ENCODE measurements around the gene PRDM16. TPM values are rescaled to one million over a fixed set of nuclear protein-coding genes. Genes with fewer than 3 reads are reported as not detected.

PRDM16 gene
- total RNA-seq, 1 donor from 2014 or later: 0.43 TPM

GRCh38 chr1:3451994-3452865 is 383.2 kb downstream of the PRDM16 start:
- Histone ChIP-seq H3K27me3 (ENCODE audit: insufficient read depth, low read length) (peaks cover 23% of the 10 kb centered on the region), H3K4me2 (ENCODE audit: low read length) (no peak overlapping the region), H3K79me2 (ENCODE audit: insufficient read depth, low read length) (no peaks in the 10 kb centered on the region), H4K20me1 (ENCODE audit: insufficient read depth, low read length) (no peaks in the 10 kb centered on the region), H3K9ac (ENCODE audit: low read length) (no peak overlapping the region), H3K4me1 (ENCODE audit: insufficient read depth, low read length) (peaks cover 3% of the 10 kb centered on the region), H3K36me3 (ENCODE audit: insufficient read depth, low read length) (no peaks in the 10 kb centered on the region), H3K4me3 (ENCODE audit: insufficient read depth, low read depth, low read length) (no peak overlapping the region), H3K9me3 (ENCODE audit: insufficient read depth, low read depth, low read length) (peaks cover 4% of the 10 kb centered on the region), H2AFZ (ENCODE audit: low read depth, low read length) (no peak overlapping the region), H3K27ac (ENCODE audit: low read depth, low read length) (no peak overlapping the region)
- no peaks in the 10 kb centered on the region for H3K9me3 Mint-ChIP-seq (ENCODE audit: unreplicated experiment)
- no peaks in the 10 kb centered on the region for H3K4me1 Mint-ChIP-seq (ENCODE audit: low read depth, unreplicated experiment)
- peaks cover 22% of the 10 kb centered on the region for H3K27me3 Mint-ChIP-seq (ENCODE audit: low read depth, unreplicated experiment)
- peaks cover under 1% of the 10 kb centered on the region for H3K36me3 Mint-ChIP-seq (ENCODE audit: low read depth, unreplicated experiment)
- no peak overlapping the region for H3K4me3 Mint-ChIP-seq (ENCODE audit: unreplicated experiment)
- no peak overlapping the region for H3K27ac Mint-ChIP-seq (ENCODE audit: unreplicated experiment)
- TF ChIP-seq EZH2 (IDR thresholded peaks at IDR 0.05; ENCODE audit: insufficient read depth, low read length): no peak
- no peak for FAIRE-seq
- no peak for DNase-seq (ENCODE audit: low read depth)

- TF ChIP-seq EZH2 (IDR thresholded peaks at IDR 0.05; ENCODE audit: insufficient read depth, low read length): no peak
- TF ChIP-seq, protein P1, sequence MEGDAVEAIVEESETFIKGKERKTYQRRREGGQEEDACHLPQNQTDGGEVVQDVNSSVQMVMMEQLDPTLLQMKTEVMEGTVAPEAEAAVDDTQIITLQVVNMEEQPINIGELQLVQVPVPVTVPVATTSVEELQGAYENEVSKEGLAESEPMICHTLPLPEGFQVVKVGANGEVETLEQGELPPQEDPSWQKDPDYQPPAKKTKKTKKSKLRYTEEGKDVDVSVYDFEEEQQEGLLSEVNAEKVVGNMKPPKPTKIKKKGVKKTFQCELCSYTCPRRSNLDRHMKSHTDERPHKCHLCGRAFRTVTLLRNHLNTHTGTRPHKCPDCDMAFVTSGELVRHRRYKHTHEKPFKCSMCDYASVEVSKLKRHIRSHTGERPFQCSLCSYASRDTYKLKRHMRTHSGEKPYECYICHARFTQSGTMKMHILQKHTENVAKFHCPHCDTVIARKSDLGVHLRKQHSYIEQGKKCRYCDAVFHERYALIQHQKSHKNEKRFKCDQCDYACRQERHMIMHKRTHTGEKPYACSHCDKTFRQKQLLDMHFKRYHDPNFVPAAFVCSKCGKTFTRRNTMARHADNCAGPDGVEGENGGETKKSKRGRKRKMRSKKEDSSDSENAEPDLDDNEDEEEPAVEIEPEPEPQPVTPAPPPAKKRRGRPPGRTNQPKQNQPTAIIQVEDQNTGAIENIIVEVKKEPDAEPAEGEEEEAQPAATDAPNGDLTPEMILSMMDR (IDR thresholded peaks at IDR 0.05; ENCODE audit: insufficient read depth, low read depth, low read length): no peak
Measured at GRCh38 chr1:3452866-3453175, 383.8 kb downstream of the PRDM16 start.

GRCh38 chr1:3453203-3453761 is 384.3 kb downstream of the PRDM16 start:
- FAIRE-seq: no peak

More at GRCh38 chr1:3452866-3453175, 383.8 kb downstream of the PRDM16 start:
- Histone ChIP-seq H2AFZ (ENCODE audit: low read depth, low read length) (no peak overlapping the region), H3K4me3 (ENCODE audit: insufficient read depth, low read depth, low read length) (no peak overlapping the region), H3K27me3 (ENCODE audit: insufficient read depth, low read length) (peaks cover 23% of the 10 kb centered on the region), H3K79me2 (ENCODE audit: insufficient read depth, low read length) (no peaks in the 10 kb centered on the region), H3K9ac (ENCODE audit: low read length) (no peak overlapping the region), H3K9me3 (ENCODE audit: insufficient read depth, low read depth, low read length) (no peaks in the 10 kb centered on the region), H3K36me3 (ENCODE audit: insufficient read depth, low read length) (no peaks in the 10 kb centered on the region), H3K4me1 (ENCODE audit: insufficient read depth, low read length) (peaks cover 3% of the 10 kb centered on the region), H3K27ac (ENCODE audit: low read depth, low read length) (no peak overlapping the region), H4K20me1 (ENCODE audit: insufficient read depth, low read length) (no peaks in the 10 kb centered on the region), H3K4me2 (ENCODE audit: low read length) (no peak overlapping the region)
- Mint-ChIP-seq H3K27me3 (ENCODE audit: low read depth, unreplicated experiment) (peaks cover 22% of the 10 kb centered on the region), H3K36me3 (ENCODE audit: low read depth, unreplicated experiment) (peaks cover 2% of the 10 kb centered on the region), H3K4me1 (ENCODE audit: low read depth, unreplicated experiment) (no peaks in the 10 kb centered on the region), H3K27ac (ENCODE audit: unreplicated experiment) (no peak overlapping the region), H3K9me3 (ENCODE audit: unreplicated experiment) (no peaks in the 10 kb centered on the region), H3K4me3 (ENCODE audit: unreplicated experiment) (no peak overlapping the region)
- no peak for DNase-seq (ENCODE audit: low read depth)
- FAIRE-seq: no peak

More at GRCh38 chr1:3453203-3453761, 384.3 kb downstream of the PRDM16 start:
- Mint-ChIP-seq H3K4me1 (ENCODE audit: low read depth, unreplicated experiment) (peaks cover 1% of the 10 kb centered on the region), H3K27ac (ENCODE audit: unreplicated experiment) (no peak overlapping the region), H3K36me3 (ENCODE audit: low read depth, unreplicated experiment) (peaks cover 2% of the 10 kb centered on the region), H3K9me3 (ENCODE audit: unreplicated experiment) (no peaks in the 10 kb centered on the region), H3K4me3 (ENCODE audit: unreplicated experiment) (no peak overlapping the region), H3K27me3 (ENCODE audit: low read depth, unreplicated experiment) (peaks cover 22% of the 10 kb centered on the region)
- Histone ChIP-seq H3K4me1 (ENCODE audit: insufficient read depth, low read length) (peaks cover 3% of the 10 kb centered on the region), H3K9ac (ENCODE audit: low read length) (no peak overlapping the region), H3K36me3 (ENCODE audit: insufficient read depth, low read length) (no peaks in the 10 kb centered on the region), H2AFZ (ENCODE audit: low read depth, low read length) (no peak overlapping the region), H3K4me2 (ENCODE audit: low read length) (no peak overlapping the region), H3K9me3 (ENCODE audit: insufficient read depth, low read depth, low read length) (no peaks in the 10 kb centered on the region), H3K79me2 (ENCODE audit: insufficient read depth, low read length) (no peaks in the 10 kb centered on the region), H3K27ac (ENCODE audit: low read depth, low read length) (no peak overlapping the region), H4K20me1 (ENCODE audit: insufficient read depth, low read length) (no peaks in the 10 kb centered on the region), H3K4me3 (ENCODE audit: insufficient read depth, low read depth, low read length) (no peak overlapping the region), H3K27me3 (ENCODE audit: insufficient read depth, low read length) (peaks cover 24% of the 10 kb centered on the region)
- peak; percentile 11 for DNase-seq (ENCODE audit: low read depth)
- TF ChIP-seq, protein P1 (IDR thresholded peaks at IDR 0.05; ENCODE audit: insufficient read depth, low read depth, low read length): peak; percentile 63
- TF ChIP-seq EZH2 (IDR thresholded peaks at IDR 0.05; ENCODE audit: insufficient read depth, low read length): no peak

Data from astrocyte (in vitro differentiated cells and primary cell).